ENCODE results near the gene VWA3B.
A peak's percentile ranks its signal among the peaks of the same experiment; 100 is the strongest.
"Not testable (repeated sequence)": the region's sequence is repeated elsewhere in the genome, so short reads cannot be mapped to it uniquely, and the experiment has no call there.

Gene VWA3B

DNA sequence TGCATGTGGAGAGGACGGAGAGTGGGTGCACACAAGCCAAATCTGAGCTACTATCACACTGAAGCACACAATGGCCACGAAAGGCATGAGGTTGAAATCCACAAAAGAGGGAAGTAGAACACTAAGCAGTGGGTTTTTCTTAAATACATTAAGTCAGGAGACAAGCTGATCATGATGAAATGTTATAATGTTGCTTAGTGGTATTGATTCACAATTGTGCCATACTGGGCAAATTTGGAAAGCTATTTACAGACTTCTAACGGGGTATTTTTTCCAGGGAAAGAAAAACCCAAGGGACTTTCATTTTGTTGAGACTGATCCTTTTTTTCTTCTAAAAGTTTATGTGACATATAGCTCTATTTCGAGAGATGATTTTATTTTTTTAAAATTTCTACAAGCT is 158.5 kb downstream of the VWA3B start:
- no peak for FAIRE-seq
- no peak for DNase-seq (ENCODE audit: low spot score)

GRCh38 chr2:98247383-98247782 is 160.4 kb downstream of the VWA3B start:
- FAIRE-seq (no peak), DNase-seq (ENCODE audit: low spot score) (no peak)

GRCh38 chr2:98252038-98252773 is 165.2 kb downstream of the VWA3B start:
- DNase-seq (ENCODE audit: low spot score): no peak

DNA sequence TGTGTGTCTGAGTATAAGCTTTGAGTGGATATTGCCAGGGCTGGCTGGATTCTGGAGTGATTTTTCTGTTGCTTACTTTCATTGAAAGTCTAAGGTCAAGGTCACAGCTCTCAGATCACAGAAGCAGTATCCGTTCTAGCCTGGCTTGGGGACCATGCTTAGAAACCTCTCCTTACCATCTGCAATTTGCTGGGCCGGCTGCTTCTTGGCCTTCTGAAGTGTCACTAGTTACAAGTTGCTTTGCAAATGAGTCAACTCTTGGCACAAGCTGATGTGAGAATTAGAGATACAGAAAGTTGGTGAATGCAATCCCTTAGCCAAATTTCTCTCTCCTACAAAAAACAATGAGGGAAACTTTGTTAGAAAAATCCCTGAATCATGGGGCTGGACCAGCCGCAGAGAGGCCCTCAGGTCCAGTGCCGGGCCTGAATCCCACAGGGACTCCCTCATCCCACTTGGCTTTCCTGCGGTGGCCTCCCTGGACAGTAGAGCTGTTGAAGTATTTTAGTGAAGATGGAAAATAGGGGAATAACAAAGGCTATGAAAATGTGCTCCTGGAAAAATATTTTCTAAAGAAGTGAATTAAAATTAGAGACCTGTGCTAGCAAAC is 166.6 kb downstream of the VWA3B start:
- FAIRE-seq (no peak), DNase-seq (ENCODE audit: low spot score) (no peak)

More at GRCh38 chr2:98252038-98252773, 165.2 kb downstream of the VWA3B start:
- FAIRE-seq: no peak

DNA sequence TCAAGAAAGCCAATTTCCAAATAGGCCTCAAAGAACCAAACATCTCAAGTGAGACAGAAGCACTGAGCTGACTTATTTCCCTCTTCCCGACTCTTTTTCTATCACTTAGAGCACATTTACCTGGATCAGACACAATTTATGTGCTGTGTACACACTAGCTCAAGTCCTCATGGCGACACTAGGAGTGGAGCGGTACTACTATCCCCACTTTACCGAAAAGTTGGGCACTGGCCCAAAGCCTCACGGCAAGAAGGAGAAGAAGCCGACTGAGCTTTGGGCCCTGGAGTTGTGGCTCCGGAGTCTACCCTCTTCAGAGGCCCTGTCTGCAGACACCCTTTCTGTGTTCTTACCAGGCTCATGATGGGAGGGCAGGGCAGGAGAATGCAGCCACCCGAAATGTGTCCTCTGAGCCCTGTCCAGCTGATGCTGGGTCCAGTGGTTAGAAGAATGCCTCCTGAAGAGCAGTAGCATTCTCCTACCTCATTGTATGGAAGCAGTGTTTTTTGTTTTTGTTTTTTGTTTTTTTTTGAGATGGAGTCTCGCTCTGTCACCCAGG is 167.6 kb downstream of the VWA3B start:
- FAIRE-seq (no peak), DNase-seq (ENCODE audit: low spot score) (no peak)

DNA sequence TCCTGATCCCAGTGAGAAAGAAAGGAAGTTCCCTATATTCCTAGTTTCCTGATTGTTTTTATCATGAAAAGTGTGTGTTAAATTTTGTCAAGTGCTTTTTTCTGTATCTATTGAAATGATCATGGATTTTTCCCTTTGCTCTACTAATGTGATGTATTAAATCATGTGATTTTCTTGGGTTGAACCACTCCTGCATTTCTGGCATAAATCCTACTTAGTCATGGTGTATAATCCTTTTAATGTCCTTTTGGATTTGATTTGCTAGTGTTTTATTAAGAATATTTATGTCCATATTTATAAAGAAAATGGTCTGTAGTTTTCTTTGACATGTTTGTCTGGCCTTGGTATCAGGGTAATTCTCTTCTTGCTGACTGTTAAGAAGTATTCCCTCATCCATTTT is 171.9 kb downstream of the VWA3B start:
- FAIRE-seq: no peak

GRCh38 chr2:98263362-98263761 is 176.4 kb downstream of the VWA3B start:
- no peak for DNase-seq (ENCODE audit: low spot score)
- FAIRE-seq: no peak

More for the DNA sequence above, 171.9 kb downstream of the VWA3B start:
- no peak for DNase-seq (ENCODE audit: low spot score)

- FAIRE-seq; DNase-seq (ENCODE audit: low spot score): not testable (repeated sequence)
Observed at GRCh38 chr2:98268225-98268624, 181.3 kb downstream of the VWA3B start.

GRCh38 chr2:98269274-98269673 is 182.3 kb downstream of the VWA3B start:
- FAIRE-seq (no peak), DNase-seq (ENCODE audit: low spot score) (peak; percentile 29)

GRCh38 chr2:98269830-98270229 is 182.9 kb downstream of the VWA3B start:
- DNase-seq (ENCODE audit: low spot score): no peak
- FAIRE-seq: no peak

GRCh38 chr2:98277162-98277859 is 190.3 kb downstream of the VWA3B start:
- FAIRE-seq (no peak), DNase-seq (ENCODE audit: low spot score) (no peak)

- FAIRE-seq (no peak), DNase-seq (ENCODE audit: low spot score) (no peak)
Observed at GRCh38 chr2:98278074-98278473, 191.1 kb downstream of the VWA3B start.

DNA sequence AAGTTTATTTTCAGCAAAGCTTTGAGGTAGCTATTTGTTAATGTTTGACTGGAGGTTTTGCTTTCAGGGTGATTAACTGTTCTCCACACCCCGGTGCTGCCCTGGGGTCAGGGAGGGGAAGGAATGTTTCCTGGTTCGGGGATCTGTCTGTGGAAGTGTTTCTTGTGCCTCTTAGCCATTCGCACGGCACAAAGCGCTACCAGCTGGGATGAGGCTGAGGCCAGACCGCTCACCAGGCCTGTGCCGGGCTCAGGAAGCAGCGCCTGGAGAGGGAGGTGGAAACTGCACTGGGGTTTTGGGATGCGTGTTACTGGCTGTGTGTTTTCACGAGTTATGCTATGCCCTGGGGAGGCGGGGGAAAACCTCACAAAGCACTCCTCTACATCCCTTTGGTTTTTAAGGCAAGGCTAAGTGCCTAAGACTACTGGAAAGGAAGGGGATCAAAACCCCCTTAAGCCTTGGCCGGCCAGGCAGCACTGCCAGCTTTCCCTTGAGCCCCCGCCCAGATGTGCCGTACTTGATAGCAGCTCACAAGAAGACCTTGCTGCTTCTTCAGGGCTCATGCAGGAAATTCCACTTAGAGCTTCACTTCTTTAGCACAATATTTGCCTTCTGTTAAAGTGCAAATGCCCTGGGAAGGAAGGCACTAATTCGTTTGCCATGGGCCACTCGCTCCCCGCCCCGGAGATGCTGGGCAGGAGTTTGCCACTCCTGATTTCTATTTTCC is 193.6 kb downstream of the VWA3B start:
- DNase-seq (ENCODE audit: low spot score): peak; percentile 20
- peak; percentile 68 for FAIRE-seq

DNA sequence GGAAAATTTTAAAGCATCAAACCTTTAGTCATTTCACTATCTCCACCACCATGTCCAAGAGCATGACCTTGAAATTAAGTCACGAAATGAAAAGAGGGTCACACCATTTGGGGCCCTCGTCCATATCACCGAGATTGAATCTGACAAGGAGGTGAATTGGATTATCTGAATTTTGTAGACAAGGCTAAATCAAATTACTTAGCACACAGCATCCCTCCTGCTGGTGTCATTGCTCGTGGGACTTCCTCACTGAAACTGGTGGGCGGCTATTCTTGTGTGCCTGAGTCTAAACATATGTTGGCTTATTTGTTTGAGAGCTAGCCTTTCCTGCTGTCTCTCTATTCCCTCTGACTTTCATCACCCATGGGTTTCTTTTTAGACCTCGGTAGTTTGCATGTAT is 194.6 kb downstream of the VWA3B start:
- DNase-seq (ENCODE audit: low spot score) (no peak), FAIRE-seq (no peak)

- DNase-seq (ENCODE audit: low spot score): no peak
- no peak for FAIRE-seq
Observed at GRCh38 chr2:98282109-98282508, 195.1 kb downstream of the VWA3B start.

DNA sequence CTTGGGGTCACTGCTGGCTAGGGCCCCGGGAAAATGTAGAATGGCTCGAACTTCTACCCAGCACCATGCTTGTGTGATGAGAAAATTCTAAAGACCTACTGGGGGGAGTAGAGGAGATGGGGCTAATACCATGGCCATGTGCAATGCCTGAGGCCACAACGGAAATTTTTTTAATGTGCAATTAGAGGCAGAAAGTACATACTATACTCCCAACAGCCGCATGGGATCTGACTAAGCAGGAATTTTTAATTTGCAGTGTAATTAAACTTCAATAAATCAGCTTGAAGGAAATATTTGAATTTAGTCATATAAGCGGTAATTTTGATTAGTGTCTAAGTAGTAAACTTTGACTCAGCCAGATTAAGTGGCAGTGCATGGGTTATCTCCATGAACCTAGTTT is 206.1 kb downstream of the VWA3B start:
- DNase-seq (ENCODE audit: low spot score) (no peak), FAIRE-seq (no peak)

DNA sequence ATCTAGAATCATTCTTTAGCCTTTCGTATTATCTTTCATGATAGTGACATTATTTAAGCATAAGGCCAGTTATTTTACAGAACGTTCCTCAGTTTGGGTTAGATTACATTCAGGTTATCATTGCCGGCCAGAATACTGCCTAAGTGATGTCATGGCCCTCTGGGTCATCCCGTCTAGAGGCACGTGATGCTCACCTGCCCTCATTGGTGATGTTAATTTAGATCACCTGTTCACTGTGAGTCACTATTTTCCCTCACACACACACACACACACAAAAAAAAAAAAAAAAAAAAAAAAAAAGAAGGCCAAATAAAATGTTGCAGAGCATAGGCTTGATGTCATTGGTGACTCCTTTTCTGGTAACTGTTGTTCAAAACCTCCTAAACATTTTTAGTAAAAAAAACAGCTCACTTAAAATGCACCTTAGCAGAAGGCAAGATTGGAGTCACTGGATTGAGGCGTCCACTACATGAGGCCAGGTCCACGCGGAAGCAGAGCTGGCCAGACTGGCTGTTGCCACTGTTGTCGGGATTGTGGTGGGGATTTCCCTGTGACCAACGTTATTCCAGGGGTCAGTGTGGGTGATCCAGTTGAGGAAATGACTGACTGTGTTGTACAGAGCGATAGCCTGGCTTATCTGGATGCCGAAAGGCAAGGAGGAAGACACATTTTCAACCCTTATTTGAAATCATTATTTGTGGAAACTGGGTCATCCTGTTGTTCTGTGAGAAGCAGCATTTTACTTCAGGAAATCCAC is 207.1 kb downstream of the VWA3B start:
- DNase-seq (ENCODE audit: low spot score): peak; percentile 19
- no peak for FAIRE-seq

- FAIRE-seq: no peak
- DNase-seq (ENCODE audit: low spot score): no peak
Observed at GRCh38 chr2:98294711-98295110, 207.7 kb downstream of the VWA3B start.

- DNase-seq (ENCODE audit: low spot score) (no peak), FAIRE-seq (no peak)
Observed at GRCh38 chr2:98295275-98295674, 208.3 kb downstream of the VWA3B start.

- DNase-seq (ENCODE audit: low spot score) (no peak), FAIRE-seq (no peak)
Observed at GRCh38 chr2:98295721-98296414, 208.9 kb downstream of the VWA3B start.

Measured in RCC 7860 (cell line).